ENCODE measurements around the gene PPP3CA. TPM values are rescaled to one million over a fixed set of nuclear protein-coding genes. Genes with fewer than 3 reads are reported as not detected.

Gene PPP3CA
- total and polyA plus RNA-seq, 2 of the 8 experiments (the other 6 are each of a cell fraction or from before 2014, with no cell fraction given), result 7.9 to 35.0 TPM

DNA sequence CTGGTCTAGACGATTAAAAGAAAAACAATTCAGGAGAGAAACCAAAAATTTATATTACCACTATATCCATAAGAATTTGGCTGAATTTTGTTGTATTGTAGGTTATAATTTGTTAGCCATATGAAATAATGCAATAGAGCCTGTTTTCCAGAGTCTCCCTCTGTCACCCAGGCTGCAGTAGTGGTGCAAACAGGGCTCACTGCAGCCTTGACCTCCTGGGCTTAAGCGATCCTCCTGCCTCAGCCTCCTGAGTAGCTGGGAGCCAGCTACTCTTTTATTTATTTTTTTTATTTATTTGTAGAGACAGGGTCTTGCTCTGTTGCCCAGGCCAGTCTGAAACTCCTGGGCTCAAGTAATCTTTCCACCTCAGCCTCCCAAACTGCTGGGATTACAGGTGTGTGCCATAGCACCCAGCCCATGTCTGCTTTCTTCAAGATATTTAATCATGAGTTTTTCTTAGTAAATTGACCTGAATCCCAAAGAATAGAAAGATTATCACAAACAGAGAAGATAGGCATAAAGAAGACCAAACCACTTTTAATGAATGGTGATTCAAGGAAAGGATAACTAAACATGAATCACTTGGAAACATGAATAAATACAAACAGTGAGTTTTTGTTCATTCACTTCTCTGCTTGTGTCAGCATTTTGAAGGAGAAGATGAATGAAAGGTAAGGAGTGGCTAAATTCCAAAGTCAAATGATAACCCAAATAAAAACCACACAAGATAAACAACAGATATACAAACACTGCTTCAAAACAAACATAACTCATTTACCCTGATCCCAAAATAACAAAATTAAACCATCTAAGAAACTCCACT is 82.1 kb downstream of the PPP3CA start:
- Histone ChIP-seq H3K14ac (ENCODE audit: insufficient read length) (no peak overlapping the region), H4K5ac (ENCODE audit: insufficient read length, low read depth, low read length) (no peak overlapping the region), H2AFZ (ENCODE audit: low read length) (no peak overlapping the region), H3K9me3 (ENCODE audit: insufficient read depth in 2 of 2, low read depth in 1 of 2, low read length in 1 of 2) (no peaks in the 10 kb centered on the region), H4K20me1 (replicated peaks in 1 of 2; ENCODE audit: control insufficient read depth in 1 of 2, insufficient read depth in 2 of 2, low read length in 2 of 2) (no peaks in the 10 kb centered on the region), H4K91ac (replicated peaks; ENCODE audit: insufficient read length, low read length) (no peak overlapping the region), H2BK120ac (replicated peaks; ENCODE audit: low read depth, low read length) (no peak overlapping the region), H3K9ac (replicated peaks in 1 of 4; ENCODE audit: extremely low read depth in 1 of 4, low read depth in 3 of 4, low read length in 3 of 4) (no peak overlapping the region), H3K56ac (replicated peaks; ENCODE audit: insufficient read length, low read depth, low read length) (no peak overlapping the region), H2BK15ac (ENCODE audit: low read length) (no peak overlapping the region), H3K4ac (replicated peaks; ENCODE audit: insufficient read length, low read depth, low read length) (no peak overlapping the region), H3K4me2 (ENCODE audit: insufficient read depth in 1 of 2, low read depth in 2 of 2, low read length in 2 of 2) (no peak overlapping the region), H3K79me2 (ENCODE audit: control insufficient read depth in 1 of 2, insufficient read depth in 2 of 2, low read length in 2 of 2) (peaks cover 0 to 60% of the 10 kb centered on the region in 2 experiments; a peak in 2 of 4 replicates), H2BK20ac (ENCODE audit: low read length) (no peak overlapping the region), H3K18ac (ENCODE audit: extremely low read depth, low read length) (no peak overlapping the region), H3K36me3 (ENCODE audit: control insufficient read depth in 2 of 4, insufficient read depth in 4 of 4, low read length in 3 of 4) (no peaks in the 10 kb centered on the region), H3K23ac (ENCODE audit: insufficient read length) (no peak overlapping the region), H2AK5ac (ENCODE audit: low read depth, low read length) (no peak overlapping the region), H3K4me1 (replicated peaks in 1 of 4; ENCODE audit: control insufficient read depth in 3 of 4, insufficient read depth in 4 of 4, low read length in 3 of 4) (peaks cover 0 to 7% (median 1%) of the 10 kb centered on the region in 4 experiments; a peak in 1 of 7 replicates), H3K27me3 (replicated peaks in 1 of 4; ENCODE audit: control insufficient read depth in 3 of 4, extremely low read depth in 1 of 4, insufficient read depth in 3 of 4, low read length in 3 of 4) (no peaks in the 10 kb centered on the region), H3K23me2 (ENCODE audit: low read depth, low read length) (no peaks in the 10 kb centered on the region), H2BK12ac (ENCODE audit: low read depth, low read length) (no peak overlapping the region), H3K79me1 (ENCODE audit: low read depth, low read length) (no peaks in the 10 kb centered on the region), H2BK5ac (ENCODE audit: low read depth, low read length) (no peak overlapping the region), H3K27ac (ENCODE audit: low read depth, low read length) (no peak overlapping the region), H4K8ac (ENCODE audit: extremely low read depth, insufficient read depth, low read length) (no peak overlapping the region), H3K4me3 (ENCODE audit: extremely low read depth in 1 of 4, insufficient read depth in 2 of 4, low read depth in 3 of 4, low read length in 4 of 4) (no peak overlapping the region)
- ChIA-PET CTCF (ENCODE audit: partially characterized antibody) (interaction anchor here (0.7 kb wide), 1 partner anchor 25 kb away, joined by 3 read pairs; no protein-coding TSS in a partner anchor), POLR2A (ENCODE audit: partially characterized antibody) (no interaction called here)
- FAIRE-seq (no peak), DNase-seq (ENCODE audit: low read depth in 1 of 2, low spot score in 2 of 2) (no peak)
- 93% methylated on average over 2 of the region's 2 CpGs; no CpG with 5 or more reads in 1 of the 2 experiments for WGBS, 2 experiments (ENCODE audit: extremely low coverage in 1 of 2, insufficient coverage in 1 of 2, insufficient read length in 1 of 2, insufficient replicate concordance in 2 of 2, low coverage in 1 of 2, low lambda C conversion rate in 2 of 2, missing lambda C conversion rate in 1 of 2)
- no peak for TF ChIP-seq SP4 (IDR thresholded peaks at IDR 0.05; ENCODE audit: low read length)
- TF ChIP-seq SIX5 (IDR thresholded peaks at IDR 0.05; ENCODE audit: low read depth, low read length), result no peak
- TF ChIP-seq SIRT6 (IDR thresholded peaks at IDR 0.05; ENCODE audit: low read length), result no peak
- no peak for TF ChIP-seq SAP30 (IDR thresholded peaks at IDR 0.05; ENCODE audit: insufficient read depth, insufficient replicate concordance, low read length)

Data from H1 (cell line).